SK-N-DZ (cell line): ENCODE data around the gene TMEM62.
"Not testable (repeated sequence)": the region's sequence is repeated elsewhere in the genome, so short reads cannot be mapped to it uniquely, and the experiment has no call there.

ENCODE experiments used
- DNase-seq: peaks from one replicate; pipeline ENCODE4 v3.0.0-alpha.2; 2015; ENCODE audit warnings: low spot score

TMEM62 gene

DNA sequence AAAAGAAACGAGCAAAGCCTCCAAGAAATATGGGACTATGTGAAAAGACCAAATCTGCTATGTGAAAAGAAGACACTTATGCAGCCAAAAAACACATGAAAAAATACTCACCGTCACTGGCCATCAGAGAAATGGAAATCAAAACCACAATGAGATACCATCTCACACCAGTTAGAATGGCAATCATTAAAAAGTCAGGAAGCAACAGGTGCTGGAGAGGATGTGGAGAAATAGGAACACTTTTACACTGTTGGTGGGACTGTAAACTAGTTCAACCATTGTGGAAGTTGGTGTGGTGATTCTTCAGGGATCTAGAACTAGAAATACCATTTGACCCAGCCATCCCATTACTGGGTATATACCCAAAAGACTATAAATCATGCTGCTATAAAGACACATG is 43.8 kb downstream of the TMEM62 start:
- DNase-seq, result not testable (repeated sequence)

DNA sequence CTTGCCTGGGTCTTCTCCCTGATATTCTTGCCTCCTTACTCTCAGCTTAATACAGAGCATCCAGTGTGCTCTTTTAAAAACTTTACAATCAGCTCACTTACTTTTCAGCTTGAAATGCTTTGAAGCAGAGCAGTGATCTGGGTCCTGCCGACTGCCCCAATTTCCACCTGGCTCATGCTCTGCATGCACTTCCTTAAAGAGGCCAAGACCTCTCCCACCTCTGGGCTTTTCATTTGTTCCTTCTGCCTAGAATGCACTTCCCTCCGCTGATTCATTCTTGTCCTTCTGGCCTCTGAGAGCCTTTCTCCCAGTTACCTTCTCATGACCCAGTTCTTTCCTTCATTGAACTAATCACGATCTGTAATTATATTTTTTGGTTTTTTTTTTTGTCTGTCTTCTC is 49.9 kb downstream of the TMEM62 start:
- DNase-seq, result no peak

DNA sequence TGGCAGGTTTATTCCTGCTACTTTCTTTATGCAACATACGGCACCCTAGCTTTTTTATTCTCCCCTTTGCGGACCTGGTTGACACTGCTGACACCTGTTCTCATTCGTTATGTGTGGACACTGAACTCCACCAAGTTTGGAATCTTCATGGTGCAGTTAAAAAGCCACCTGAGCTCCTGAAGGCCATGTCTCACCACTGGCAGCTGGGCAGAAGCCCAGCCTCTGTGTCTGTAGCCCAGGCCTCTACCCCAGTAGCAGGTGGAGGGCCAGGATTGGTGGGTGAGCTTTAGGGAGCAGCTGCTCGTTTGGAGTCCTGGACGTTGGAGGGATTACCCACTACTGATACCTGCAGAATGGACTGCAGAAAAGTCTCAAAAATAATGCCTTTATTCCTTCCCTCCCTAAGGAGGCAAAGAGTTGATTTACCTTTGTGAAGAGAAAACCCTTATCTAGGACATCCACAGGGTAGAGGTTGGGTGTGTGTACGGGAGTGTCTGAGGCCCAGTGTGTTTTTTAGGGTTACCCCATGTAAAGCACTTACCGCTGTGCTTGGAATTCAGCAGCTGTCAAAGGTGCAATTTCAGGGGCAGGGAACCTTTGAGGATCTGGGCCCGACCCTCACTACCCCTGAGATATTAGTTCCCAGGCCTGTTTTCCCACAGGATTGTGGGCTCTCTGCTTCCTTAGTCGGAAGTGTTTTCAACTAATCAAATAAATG is 51.2 kb downstream of the TMEM62 start:
- DNase-seq, result no peak

DNA sequence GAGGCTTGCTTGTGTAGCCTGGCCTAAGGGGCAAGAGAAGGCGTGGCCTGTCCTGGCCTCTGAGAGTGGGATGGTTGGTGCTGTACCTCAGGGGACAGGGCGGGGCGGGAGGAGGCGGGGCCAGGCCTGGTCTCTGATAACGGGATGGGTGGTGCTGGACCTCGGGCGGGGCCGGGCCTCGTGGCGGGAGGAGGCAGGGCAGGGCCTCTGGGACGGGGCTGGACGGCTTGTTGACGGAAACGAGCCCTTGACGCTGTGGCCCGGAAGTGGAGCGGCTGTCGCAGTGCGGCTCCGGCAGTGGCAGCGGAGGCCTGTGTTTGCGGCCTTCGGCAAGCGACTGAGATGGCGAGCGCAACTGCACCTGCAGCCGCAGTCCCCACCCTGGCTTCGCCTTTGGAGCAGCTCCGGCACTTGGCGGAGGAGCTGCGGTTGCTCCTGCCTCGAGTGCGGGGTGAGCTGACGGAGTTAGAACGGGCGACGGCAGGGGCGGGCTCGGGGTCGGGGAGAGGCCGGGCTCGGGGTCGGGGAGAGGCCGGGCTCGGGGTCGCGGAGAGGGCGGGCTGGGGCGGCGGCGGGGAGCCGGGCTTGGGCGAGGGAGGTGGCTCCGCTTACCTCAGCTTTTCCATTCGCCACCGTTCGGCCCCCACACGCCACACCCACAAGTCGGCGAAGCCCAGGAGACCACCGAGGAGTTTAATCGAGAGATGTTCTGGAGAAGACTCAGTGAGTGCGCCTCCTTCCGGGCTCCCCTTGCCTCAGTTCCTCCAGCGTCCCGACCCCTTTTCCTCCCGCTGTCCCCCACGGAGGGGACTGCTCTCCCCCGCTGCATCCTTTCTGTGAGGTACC is 52.0 kb downstream of the TMEM62 start, which contains the start of gene CCNDBP1:
CCNDBP1 (plus strand) TSS at position 247 of the 846 bp plus-strand sequence; CDS start at position 343, 96 bp downstream.
- peak; percentile 94 for DNase-seq

DNA sequence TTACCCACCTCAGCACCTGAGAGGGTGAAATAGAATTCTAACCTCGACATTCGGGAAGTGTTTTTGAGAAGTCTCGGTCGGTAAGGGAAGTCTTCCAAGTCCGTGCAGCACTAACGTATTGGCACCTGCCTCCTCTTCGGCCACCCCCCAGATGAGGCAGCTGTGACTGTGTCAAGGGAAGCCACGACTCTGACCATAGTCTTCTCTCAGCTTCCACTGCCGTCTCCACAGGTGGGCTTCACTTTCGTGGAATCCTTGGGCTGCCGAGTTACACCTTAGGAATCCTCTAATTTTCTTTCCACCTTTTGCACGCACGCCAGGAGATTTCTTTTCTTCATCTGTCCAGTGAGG is 52.6 kb downstream of the TMEM62 start:
- no peak for DNase-seq

DNA sequence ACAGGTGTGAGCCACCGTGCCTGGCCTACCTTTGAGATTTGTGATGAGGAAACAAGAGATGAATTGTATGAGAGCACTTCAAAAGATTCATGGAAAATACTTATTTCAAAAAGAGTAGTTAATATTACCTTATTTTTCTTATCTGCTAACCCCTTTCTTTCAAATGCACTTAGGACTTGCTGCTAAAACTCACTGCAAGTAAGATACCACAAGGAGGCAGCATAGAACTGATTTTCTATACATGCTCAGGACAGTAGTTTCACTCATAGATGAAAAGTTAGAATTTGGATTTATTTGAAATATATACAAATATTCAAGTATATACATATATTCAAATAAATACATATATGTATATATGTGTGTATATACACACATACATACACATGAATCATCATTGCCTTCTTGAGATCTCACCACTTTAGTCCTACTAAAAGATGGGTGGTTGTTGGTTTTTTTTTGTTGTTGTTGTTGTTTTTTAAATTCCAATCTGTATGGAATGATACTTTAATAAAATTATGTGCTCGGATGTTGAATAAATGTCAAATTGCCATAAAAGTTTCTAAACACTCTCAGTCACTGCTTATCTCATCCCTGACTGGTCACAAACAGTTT is 54.3 kb downstream of the TMEM62 start:
- DNase-seq, result peak; percentile 44

DNA sequence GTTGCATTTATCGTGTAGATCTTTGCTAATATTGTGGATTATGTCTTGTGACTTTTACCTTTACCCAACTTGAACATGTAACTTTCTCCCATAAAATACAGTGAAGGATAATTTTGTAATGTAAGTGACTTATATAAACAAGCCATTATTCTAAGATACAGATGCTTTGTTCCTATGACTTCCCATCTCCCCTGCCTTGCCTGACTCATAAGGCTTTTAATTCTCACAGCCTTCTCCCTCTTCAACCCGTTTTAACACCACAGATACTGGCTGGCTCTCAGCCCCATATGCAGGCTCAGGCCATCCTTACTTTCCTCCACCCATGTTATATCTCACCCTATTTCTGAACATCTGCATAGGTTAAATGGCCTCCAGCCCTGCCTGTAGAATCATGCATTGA is 55.9 kb downstream of the TMEM62 start:
- no peak for DNase-seq

DNA sequence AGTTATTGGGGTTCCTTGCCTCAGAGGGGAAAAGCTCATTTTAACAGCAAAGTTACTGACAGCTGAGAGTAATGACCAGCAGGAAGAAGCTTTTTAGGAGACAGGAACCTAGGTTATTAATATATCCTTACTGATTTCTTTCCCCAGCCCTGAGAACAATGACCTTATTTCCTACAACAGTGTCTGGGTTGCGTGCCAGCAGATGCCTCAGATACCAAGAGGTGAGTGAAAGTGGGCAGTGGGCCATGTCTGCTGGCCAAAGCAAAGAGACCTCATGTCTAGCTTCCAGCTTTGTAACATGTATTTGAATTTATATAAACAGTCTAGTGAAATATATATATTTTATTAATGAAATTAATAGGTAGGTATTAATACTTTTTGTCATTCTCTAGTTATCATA is 56.8 kb downstream of the TMEM62 start:
- no peak for DNase-seq

DNA sequence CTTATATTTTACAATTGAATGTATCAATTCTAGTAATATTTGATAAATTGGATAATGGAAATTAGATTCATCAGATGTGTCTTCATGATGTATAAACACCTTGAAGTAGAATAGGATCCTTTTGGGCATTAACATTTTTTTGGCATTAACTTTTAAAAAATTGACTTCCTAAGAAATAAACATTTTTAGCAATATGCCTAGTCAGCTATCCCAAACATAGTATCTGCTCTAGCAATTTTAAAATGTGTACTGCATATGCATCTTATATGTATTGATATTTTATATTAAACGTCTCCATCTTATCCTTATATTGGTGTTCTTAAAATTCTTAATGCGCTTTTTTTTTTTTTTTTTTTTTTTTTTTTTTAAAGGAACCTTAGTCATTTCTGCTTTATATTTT is 60.3 kb downstream of the TMEM62 start:
- no peak for DNase-seq

DNA sequence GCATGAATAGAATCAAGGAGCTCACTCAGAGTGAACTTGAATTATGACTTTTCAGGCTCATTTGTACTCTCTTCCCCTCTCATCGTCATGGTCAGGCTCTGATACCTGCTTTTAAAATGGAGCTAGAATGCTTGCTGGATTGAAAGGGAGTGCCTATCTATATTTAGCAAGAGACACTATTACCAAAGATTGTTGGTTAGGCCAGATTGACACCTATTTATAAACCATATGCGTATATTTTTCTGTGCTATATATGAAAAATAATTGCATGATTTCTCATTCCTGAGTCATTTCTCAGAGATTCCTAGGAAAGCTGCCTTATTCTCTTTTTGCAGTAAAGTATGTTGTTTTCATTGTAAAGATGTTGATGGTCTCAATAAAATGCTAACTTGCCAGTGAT is 61.4 kb downstream of the TMEM62 start:
- no peak for DNase-seq

DNA sequence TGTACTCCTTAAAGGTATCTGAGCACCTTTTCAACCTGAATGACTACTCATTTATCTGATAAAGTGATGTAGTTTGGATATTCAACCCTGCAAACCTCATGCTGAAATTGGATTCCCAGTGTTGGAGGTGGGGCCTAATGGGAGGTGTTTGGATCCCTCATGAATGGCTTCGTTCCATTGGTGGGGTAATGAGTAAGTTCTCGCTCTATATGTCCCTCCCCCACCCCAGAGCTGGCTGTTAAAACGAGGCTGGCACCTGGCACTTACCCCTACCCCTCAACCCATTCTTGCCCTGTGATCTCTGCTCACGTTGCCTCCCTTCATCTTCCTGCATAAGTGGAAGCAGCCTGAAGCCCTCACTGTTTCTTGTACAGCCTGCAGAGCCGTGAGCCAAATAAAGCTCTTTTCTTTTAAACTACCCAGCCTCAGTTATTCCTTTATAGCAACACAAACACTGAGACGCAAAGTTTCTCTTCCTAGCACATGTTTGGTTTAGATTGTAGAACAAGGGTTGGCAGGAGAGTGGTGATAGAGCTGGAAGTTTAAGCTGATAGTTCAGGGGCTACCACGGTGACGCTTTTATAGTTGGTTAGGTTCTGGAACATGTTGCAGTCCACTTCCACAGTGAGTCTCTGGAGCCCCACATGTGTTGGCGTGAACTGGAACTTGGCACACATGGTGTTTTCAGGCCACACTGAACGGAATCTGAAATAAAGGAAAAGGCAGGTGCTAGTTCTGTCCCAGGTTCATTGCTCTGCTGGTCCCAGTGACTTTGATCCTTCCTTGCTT is 63.6 kb downstream of the TMEM62 start:
- no peak for DNase-seq

DNA sequence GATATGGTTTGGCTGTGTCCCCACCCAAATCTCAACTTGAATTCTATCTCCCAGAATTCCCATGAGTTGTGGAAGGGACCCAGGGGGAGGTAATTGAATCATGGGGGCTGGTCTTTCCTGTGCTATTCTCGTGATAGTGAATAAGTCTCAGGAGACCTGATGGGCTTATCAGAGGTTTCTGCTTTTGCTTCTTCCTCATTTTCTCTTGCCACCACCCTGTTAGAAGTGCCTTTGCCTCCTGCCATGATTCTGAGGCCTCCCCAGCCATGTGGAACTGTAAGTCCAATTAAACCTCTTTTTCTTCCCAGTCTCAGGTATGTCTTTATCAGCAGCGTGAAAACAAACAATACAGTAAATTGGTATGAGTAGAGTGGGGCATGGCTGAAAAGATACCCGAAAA is 64.4 kb downstream of the TMEM62 start:
- not testable (repeated sequence) for DNase-seq

DNA sequence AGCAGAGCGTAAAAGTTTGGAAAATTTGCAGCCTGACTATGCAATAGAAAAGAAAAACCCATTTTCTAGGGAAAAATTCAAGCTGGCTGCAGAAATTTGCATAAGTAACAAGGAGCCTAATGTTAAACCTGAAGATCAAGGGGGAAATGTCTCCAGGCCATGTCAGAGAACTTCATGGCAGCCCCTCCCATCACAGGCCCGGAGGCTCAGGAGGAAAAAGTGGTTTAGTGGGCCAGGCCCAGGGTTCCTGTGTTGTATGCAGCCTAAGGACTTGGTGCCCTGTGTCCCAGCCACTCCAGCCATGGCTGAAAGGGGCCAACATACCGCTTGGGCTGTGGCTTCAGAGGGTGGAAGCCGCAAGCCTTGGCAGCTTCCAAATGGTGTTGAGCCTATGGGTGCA is 65.2 kb downstream of the TMEM62 start:
- DNase-seq, result not testable (repeated sequence)

DNA sequence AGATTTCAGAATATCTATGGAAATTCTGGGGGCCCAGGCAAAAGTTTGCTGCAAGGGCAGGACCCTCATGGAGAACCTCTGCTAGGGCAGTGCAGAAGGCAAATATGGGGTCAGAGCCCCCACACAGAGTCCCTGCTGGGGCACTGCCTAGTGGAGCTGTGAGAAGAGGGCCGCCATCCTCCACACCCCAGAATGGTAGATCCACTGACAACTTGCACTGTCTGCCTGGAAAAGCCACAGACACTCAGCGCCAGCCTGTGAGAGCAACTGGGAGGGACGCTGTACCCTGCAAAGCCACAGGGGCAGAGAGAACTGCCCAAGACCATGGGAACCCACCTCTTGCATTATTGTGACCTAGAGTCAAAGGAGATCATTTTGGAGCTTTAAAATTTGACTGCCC is 65.6 kb downstream of the TMEM62 start:
- DNase-seq, result no peak

DNA sequence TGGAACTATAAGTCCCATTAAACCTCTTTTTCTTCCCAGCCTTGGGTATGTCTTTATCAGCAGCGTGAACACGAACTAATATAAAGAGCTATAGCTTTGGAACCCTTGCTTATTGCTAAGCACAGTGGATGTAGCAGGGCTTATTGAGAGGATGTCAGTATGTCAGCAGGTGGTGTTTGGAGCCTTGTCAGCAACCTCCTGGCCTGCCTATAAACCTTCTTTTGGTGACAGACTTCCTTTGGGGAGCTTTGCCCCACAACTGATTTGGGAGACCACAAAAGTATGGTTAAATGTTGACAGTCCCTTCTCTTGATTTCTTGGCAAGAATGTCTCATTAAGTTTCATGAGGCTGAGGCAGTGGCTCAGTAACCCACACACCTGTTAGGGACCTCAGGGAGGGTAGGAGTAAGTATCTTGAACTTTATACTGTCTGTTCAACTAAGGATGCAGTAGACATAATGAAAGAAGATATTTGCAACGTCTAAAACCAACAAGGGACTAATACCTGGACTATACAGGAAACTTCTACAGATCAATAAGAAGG is 66.6 kb downstream of the TMEM62 start:
- DNase-seq, result no peak

DNA sequence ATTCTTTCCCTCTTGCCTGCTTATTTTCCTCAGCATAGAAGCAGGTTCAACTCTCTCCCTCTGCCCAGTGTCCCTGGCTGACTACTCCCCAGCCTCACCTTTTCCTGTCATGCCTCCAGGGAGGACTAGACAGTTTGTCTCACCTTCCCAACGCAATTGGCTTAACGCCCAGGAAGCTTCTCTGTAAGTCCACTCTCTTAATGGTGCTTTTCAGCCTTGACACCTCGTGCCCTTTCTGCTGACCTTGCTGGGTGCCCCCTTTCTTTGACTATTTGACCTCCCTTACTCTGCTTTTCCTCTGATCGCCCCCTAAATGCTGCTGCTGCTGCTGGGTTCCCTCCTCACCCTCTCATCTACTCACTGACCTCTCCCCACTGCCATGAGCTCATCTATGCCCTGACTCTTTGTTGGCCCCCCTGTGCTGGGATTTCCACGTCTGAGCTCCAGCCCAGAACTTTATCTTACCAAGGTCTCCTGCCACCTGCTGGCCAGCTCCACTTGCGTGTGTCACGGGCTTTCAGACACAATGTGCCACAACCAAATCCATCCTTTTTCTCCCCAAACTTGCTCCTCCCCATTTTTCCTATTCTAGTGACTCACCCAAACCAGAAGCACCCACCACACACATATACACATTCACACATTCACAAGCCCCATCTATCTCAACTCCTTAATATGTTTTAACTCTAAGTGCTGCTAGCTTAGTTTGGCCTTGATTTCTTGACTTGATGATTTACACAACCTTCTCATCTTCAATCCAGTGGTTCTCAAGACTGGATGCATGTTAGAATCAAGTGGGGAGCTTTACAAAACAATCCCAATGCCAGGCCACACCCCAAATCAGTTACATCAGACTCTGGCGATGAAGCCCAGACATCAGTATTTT is 70.9 kb downstream of the TMEM62 start:
- DNase-seq, result peak; percentile 53

DNA sequence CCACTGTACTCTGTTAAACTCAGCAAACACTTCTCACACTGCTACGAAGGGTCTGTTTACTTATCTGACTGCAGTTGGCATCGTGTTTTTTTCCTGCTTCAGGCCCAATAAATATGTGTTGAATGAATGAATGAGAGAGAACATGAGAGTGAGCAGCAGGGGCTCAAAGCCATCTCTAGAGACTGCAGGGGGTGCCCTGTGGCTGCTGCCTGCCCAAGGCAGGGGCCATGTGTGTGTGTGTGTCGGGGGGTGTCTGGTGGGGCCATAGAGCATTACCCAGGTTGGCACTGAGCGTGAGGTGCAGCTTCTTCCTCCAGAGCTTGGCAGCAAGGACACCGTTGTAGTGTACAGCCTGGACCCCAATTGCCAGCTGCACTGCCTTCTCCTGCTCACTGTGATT is 72.7 kb downstream of the TMEM62 start:
- DNase-seq, result no peak

DNA sequence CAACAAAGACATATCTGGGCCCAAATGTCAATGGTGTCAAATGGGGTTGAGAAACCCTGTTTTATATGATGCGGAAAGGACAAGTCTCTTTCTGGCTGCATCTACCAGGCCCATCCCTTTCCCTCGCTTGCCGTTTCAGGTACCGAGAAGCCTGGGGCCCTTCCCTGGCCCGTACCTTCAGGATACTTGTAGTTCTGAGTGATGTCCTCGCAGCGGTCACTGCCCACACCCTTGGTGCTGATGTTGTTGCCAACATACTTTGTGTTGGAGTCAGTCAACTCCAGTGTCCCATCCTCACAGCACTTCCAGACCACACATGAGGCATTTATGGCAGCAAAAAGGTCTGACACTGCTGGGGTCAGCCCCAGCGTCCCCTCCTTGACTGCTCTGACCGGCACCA is 73.6 kb downstream of the TMEM62 start:
- DNase-seq, result no peak

DNA sequence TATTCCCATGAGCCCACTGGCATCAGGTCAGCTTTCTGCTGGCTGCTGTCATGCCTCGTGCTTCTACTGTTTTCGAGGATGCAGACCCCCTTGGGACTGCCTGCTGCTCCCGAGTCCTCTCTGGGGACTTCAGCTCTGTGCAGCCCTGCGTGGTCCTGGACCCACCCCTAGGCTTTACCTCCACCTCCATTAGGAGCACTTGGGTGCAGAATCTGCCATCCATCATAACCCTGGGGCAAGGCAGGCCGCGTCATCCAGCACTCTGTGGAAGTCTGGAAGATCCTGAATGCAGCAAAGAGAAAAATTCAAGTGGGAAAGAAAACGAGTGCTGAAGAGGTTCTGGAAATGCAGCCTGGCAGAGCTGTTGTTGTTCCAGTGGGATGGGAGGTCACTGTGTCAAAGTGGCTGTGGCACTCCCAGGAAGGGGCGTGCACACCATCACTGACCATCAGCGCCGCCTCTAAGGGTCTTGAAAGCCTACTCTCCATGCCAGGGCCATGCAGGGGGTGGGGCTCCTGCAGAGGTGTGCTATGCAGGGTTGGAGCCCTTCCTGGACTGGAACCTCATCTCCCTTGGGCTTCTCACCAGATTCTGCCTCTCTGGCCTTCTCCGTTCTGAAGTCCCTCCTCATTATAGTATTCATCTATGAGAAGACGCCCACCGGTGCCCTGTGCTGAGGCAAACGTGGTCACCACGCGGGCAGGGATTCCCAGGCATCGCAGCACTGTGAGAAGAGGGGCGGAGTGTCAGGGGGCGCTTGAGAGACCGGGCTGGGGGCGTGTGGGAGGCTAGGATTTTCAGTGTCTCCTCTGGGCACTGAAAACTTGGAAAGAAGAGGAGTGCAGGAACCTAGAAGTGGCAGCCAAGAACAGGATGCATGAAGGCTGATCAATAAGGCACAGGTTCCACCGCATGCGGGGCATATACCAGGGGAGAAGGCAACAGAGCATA is 74.9 kb downstream of the TMEM62 start:
- DNase-seq, result no peak
